Smooth muscle cell (in vitro differentiated cells): ENCODE results near the gene TMEM14B. TPM values are rescaled to one million over a fixed set of nuclear protein-coding genes. Genes with fewer than 3 reads are reported as not detected.

Experiments
- DNase-seq: peaks from one replicate; lab custom pipeline; 2025; ENCODE audit not compliant: unreplicated experiment; lab: John Stamatoyannopoulos, UW
- H2AFZ ChIP-seq: fragments of 200-600 bp; sonication (generic); 2 replicates; pipeline ENCODE4 v1.6.0; 2016; ENCODE audit warnings: antibody characterized with exemption, low read depth, mild to moderate bottlenecking
- H3F3A ChIP-seq: fragments of 200-600 bp; sonication (generic); 2 replicates; pipeline ENCODE4 v1.6.0; 2017; ENCODE audit warnings: antibody characterized with exemption, low read depth
- H3K27ac ChIP-seq: fragments of 200-600 bp; sonication (generic); 2 replicates; pipeline ENCODE4 v1.5.1; 2016; ENCODE audit warnings: low read depth, mild to moderate bottlenecking
- H3K27me3 ChIP-seq: fragments of 200-600 bp; sonication (generic); 2 replicates; pipeline ENCODE4 v1.6.1; 2016; ENCODE audit warnings: low read depth, mild to moderate bottlenecking
- H3K36me3 ChIP-seq: fragments of 200-600 bp; sonication (generic); 2 replicates; pipeline ENCODE4 v1.5.1; 2016; ENCODE audit warnings: low read depth
- H3K4me1 ChIP-seq: fragments of 200-600 bp; sonication (generic); 2 replicates; pipeline ENCODE4 v1.5.1; 2016; ENCODE audit warnings: low read depth
- H3K4me2 ChIP-seq: fragments of 200-600 bp; sonication (generic); 2 replicates; pipeline ENCODE4 v1.6.0; 2016; ENCODE audit warnings: mild to moderate bottlenecking
- H3K4me3 ChIP-seq: fragments of 200-600 bp; sonication (generic); 2 replicates; pipeline ENCODE4 v1.5.1; 2016; ENCODE audit warnings: mild to moderate bottlenecking
- H3K79me2 ChIP-seq: fragments of 200-600 bp; sonication (generic); 2 replicates; pipeline ENCODE4 v1.6.0; 2016; ENCODE audit warnings: low read depth, mild to moderate bottlenecking
- H3K9ac ChIP-seq: fragments of 200-600 bp; sonication (generic); 2 replicates; pipeline ENCODE4 v1.6.0; 2016; ENCODE audit warnings: low read depth
- H3K9me3 ChIP-seq: fragments of 200-600 bp; sonication (generic); replicated peaks from 2 replicates; pipeline ENCODE4 v1.5.1; 2016; ENCODE audit warnings: low read depth
- H4K20me1 ChIP-seq: fragments of 200-600 bp; sonication (generic); 2 replicates; pipeline ENCODE4 v1.6.0; 2016; ENCODE audit warnings: low read depth
- CTCF ChIP-seq: fragments of 200-600 bp; sonication (generic); IDR thresholded peaks from 2 replicates; pipeline ENCODE4 v1.5.1; 2017; ENCODE audit warnings: borderline replicate concordance, mild to moderate bottlenecking, antibody characterized with exemption; ENCODE audit not compliant: insufficient read depth, poor library complexity, severe bottlenecking
- WGBS: methylation state at CpG from one replicate; pipeline ENCODE4 v1.1.7; 2016; ENCODE audit warnings: low lambda C conversion rate; 5-methylcytosine and 5-hydroxymethylcytosine counted together
- polyA plus RNA-seq: library from polyadenylated mRNA; unstranded; fragments of >200 nt; fragmentation: Nextera tagmentation; extraction: Ambion mirVana; gene quantifications from 2 replicates; pipeline ENCODE4 v1.2.1, GENCODE V29; 2016
- total RNA-seq: library from RNA; depleted of rRNA; stranded (reverse); fragments of >200 nt; gene quantifications from 2 replicates; pipeline ENCODE4 v1.2.3, GENCODE V29; 2014

Gene TMEM14B
- total and polyA plus RNA-seq, 2 experiments from 2014 or later, result 72.2 to 95.4 TPM

GRCh38 chr6:10769419-10769818 lies 21.8 kb downstream of the TMEM14B start:
- Histone ChIP-seq H3K4me3 (no peak overlapping the region), H2AFZ (no peak overlapping the region), H3K27ac (no peak overlapping the region), H3K9me3 (no peaks in the 10 kb centered on the region), H3K4me1 (no peaks in the 10 kb centered on the region), H3K9ac (no peak overlapping the region), H3F3A (no peaks in the 10 kb centered on the region), H4K20me1 (no peaks in the 10 kb centered on the region), H3K27me3 (no peaks in the 10 kb centered on the region), H3K4me2 (no peak overlapping the region), H3K79me2 (no peaks in the 10 kb centered on the region), H3K36me3 (no peaks in the 10 kb centered on the region)
- no peak for TF ChIP-seq CTCF
- 96% methylated on average over 3 of the region's 3 CpGs for WGBS
- no peak for DNase-seq

- Histone ChIP-seq H3K9me3 (no peaks in the 10 kb centered on the region), H3K4me2 (no peak overlapping the region), H3K27ac (no peak overlapping the region), H4K20me1 (no peaks in the 10 kb centered on the region), H3F3A (no peaks in the 10 kb centered on the region), H3K36me3 (no peaks in the 10 kb centered on the region), H3K4me3 (no peak overlapping the region), H3K79me2 (no peaks in the 10 kb centered on the region), H2AFZ (no peak overlapping the region), H3K9ac (no peak overlapping the region), H3K4me1 (no peaks in the 10 kb centered on the region), H3K27me3 (no peaks in the 10 kb centered on the region)
- DNase-seq, result no peak
- WGBS, result 77% methylated on average over 12 of the region's 12 CpGs
- no peak for TF ChIP-seq CTCF
Observed at GRCh38 chr6:10771371-10771894, 23.8 kb downstream of the TMEM14B start.

- H3K9me3 ChIP-seq, result no peaks in the 10 kb centered on the region
- no peak overlapping the region for H3K4me2 ChIP-seq
- H3K36me3 ChIP-seq, result no peaks in the 10 kb centered on the region
- H3K79me2 ChIP-seq, result no peaks in the 10 kb centered on the region
- H3F3A ChIP-seq, result no peaks in the 10 kb centered on the region
- DNase-seq, result no peak
- TF ChIP-seq CTCF, result no peak
- H3K27ac ChIP-seq, result no peak overlapping the region
- no peak overlapping the region for H3K4me3 ChIP-seq
- H4K20me1 ChIP-seq, result no peaks in the 10 kb centered on the region
- 95% methylated on average over 3 of the region's 3 CpGs for WGBS
- no peak overlapping the region for H3K9ac ChIP-seq
- no peaks in the 10 kb centered on the region for H3K27me3 ChIP-seq
- no peaks in the 10 kb centered on the region for H3K4me1 ChIP-seq
- no peak overlapping the region for H2AFZ ChIP-seq
Observed at GRCh38 chr6:10778230-10778629, 30.6 kb downstream of the TMEM14B start.

GRCh38 chr6:10779076-10779475 lies 31.5 kb downstream of the TMEM14B start:
- Histone ChIP-seq H3K4me1 (no peaks in the 10 kb centered on the region), H3K9ac (no peak overlapping the region), H3K4me3 (no peak overlapping the region), H4K20me1 (no peaks in the 10 kb centered on the region), H3K36me3 (no peaks in the 10 kb centered on the region), H3K79me2 (no peaks in the 10 kb centered on the region), H3K27ac (no peak overlapping the region), H3K9me3 (no peaks in the 10 kb centered on the region), H3K27me3 (no peaks in the 10 kb centered on the region), H3F3A (no peaks in the 10 kb centered on the region), H3K4me2 (no peak overlapping the region), H2AFZ (no peak overlapping the region)
- DNase-seq, result no peak
- TF ChIP-seq CTCF, result no peak
- WGBS, result 95% methylated on average over 8 of the region's 8 CpGs
